ENCODE measurements around the gene GUF1.

GUF1 gene

GRCh38 chr4:44678094-44679041 is at the start of gene GUF1:
Gene GUF1, plus strand, starts transcription at chr4:44678420. Its CDS starts 203 bp downstream, at chr4:44678623.
- peak; percentile 81 for DNase-seq (ENCODE audit: low read depth)

GRCh38 chr4:44629280-44629866 is 48.8 kb upstream of the GUF1 start:
- DNase-seq (ENCODE audit: low read depth) = peak; percentile 14

GRCh38 chr4:44632089-44632488 is 46.1 kb upstream of the GUF1 start:
- no peak for DNase-seq (ENCODE audit: low read depth)

GRCh38 chr4:44632733-44633132 is 45.5 kb upstream of the GUF1 start:
- DNase-seq (ENCODE audit: low read depth) = no peak

GRCh38 chr4:44638091-44638490 is 40.1 kb upstream of the GUF1 start:
- DNase-seq (ENCODE audit: low read depth) = no peak

GRCh38 chr4:44646151-44646550 is 32.1 kb upstream of the GUF1 start:
- no peak for DNase-seq (ENCODE audit: low read depth)

- DNase-seq (ENCODE audit: low read depth) = no peak
Measured at GRCh38 chr4:44651425-44651824, 26.8 kb upstream of the GUF1 start, which contains the start of gene YIPF7. Gene YIPF7, minus strand, starts transcription at chr4:44651625. Its CDS starts 1,525 bp downstream, at chr4:44650100.

- no peak for DNase-seq (ENCODE audit: low read depth)
Measured at GRCh38 chr4:44652002-44652401, 26.2 kb upstream of the GUF1 start.

- DNase-seq (ENCODE audit: low read depth) = no peak
Measured at GRCh38 chr4:44660396-44660795, 17.8 kb upstream of the GUF1 start.

GRCh38 chr4:44661940-44662622 is 16.1 kb upstream of the GUF1 start:
- no peak for DNase-seq (ENCODE audit: low read depth)

- no peak for DNase-seq (ENCODE audit: low read depth)
Measured at GRCh38 chr4:44662623-44663005, 15.6 kb upstream of the GUF1 start.

GRCh38 chr4:44663539-44664263 is 14.5 kb upstream of the GUF1 start:
- no peak for DNase-seq (ENCODE audit: low read depth)

GRCh38 chr4:44668526-44668925 is 9.7 kb upstream of the GUF1 start:
- no peak for DNase-seq (ENCODE audit: low read depth)

GRCh38 chr4:44670506-44671199 is 7.6 kb upstream of the GUF1 start:
- DNase-seq (ENCODE audit: low read depth) = no peak

GRCh38 chr4:44671636-44672035 is 6.6 kb upstream of the GUF1 start:
- no peak for DNase-seq (ENCODE audit: low read depth)

- DNase-seq (ENCODE audit: low read depth) = no peak
Measured at GRCh38 chr4:44674471-44674870, 3.7 kb upstream of the GUF1 start.

- DNase-seq (ENCODE audit: low read depth) = no peak
Measured at GRCh38 chr4:44675366-44675765, 2.9 kb upstream of the GUF1 start.

GRCh38 chr4:44679060-44679459 is 840 bp downstream of the GUF1 start:
- no peak for DNase-seq (ENCODE audit: low read depth)

- DNase-seq (ENCODE audit: low read depth) = no peak
Measured at GRCh38 chr4:44684648-44685047, 6.4 kb downstream of the GUF1 start.

- DNase-seq (ENCODE audit: low read depth) = no peak
Measured at GRCh38 chr4:44700427-44700826, 22.2 kb downstream of the GUF1 start.

GRCh38 chr4:44701037-44701436 is 22.8 kb downstream of the GUF1 start:
- no peak for DNase-seq (ENCODE audit: low read depth)

Data from activated T-cell treated with anti-CD3 and anti-CD28 coated beads for 24 hours (primary cell).